Naive thymus-derived CD4-positive, alpha-beta T cell (primary cell): ENCODE measurements around the gene GPX7. TPM values are rescaled to one million over a fixed set of nuclear protein-coding genes. Genes with fewer than 3 reads are reported as not detected.

Experiments
- ATAC-seq: fragments of 150-1000 bp; cut with Tn5 transposase; 2 replicates; pipeline ENCODE4 v1.10.0; 2021; ENCODE audit warnings: mild to moderate bottlenecking, moderate library complexity
- CTCF ChIA-PET: fragments of 350-600 bp; sonication (Branson Sonifier 250); formaldehyde crosslinking; loops from one replicate; lab custom pipeline; 2021; ENCODE audit warnings: antibody characterized with exemption; lab: Charles Lee
- POLR2A ChIA-PET: fragments of 350-600 bp; sonication (Branson Sonifier 250); formaldehyde crosslinking; loops from one replicate; lab custom pipeline; 2021; ENCODE audit warnings: antibody characterized with exemption, inconsistent platforms; lab: Charles Lee
- DNase-seq, 9 donors: peaks; one replicate each; pipeline versions ENCODE4 v3.0.0 to v3.0.0-alpha.2; 2020 to 2022; ENCODE audit warnings: mixed read lengths in 1 of 9
- H3K27ac ChIP-seq: one replicate; pipeline ENCODE4 v1.7.0; 2013; ENCODE audit warnings: mild to moderate bottlenecking, low read depth, low read length, moderate library complexity
- H3K27me3 ChIP-seq, 2 donors: one replicate each; pipeline ENCODE4 v1.7.0; 2013; ENCODE audit warnings: low read length in 2 of 2, mild to moderate bottlenecking in 2 of 2, moderate library complexity in 2 of 2; ENCODE audit not compliant: control insufficient read depth in 2 of 2, insufficient read depth in 2 of 2
- H3K36me3 ChIP-seq, 3 experiments: 1 replicate in 2 of 3; 2 replicates in 1 of 3; pipeline ENCODE4 v1.7.0; 2013; ENCODE audit warnings: low read length in 3 of 3, mild to moderate bottlenecking in 3 of 3, moderate library complexity in 1 of 3; ENCODE audit not compliant: insufficient read depth in 3 of 3, control insufficient read depth in 2 of 3
- H3K4me1 ChIP-seq, 2 donors: one replicate each; pipeline ENCODE4 v1.7.0; 2013; ENCODE audit warnings: low read length in 2 of 2, mild to moderate bottlenecking in 2 of 2, moderate library complexity in 1 of 2; ENCODE audit not compliant: control insufficient read depth in 2 of 2, insufficient read depth in 2 of 2
- H3K4me3 ChIP-seq: 2 replicates; pipeline ENCODE4 v1.7.0; 2013; ENCODE audit warnings: mild to moderate bottlenecking, low read length
- H3K9me3 ChIP-seq, 3 experiments: 1 replicate in 2 of 3; 2 replicates in 1 of 3; pipeline ENCODE4 v1.7.0; 2013; ENCODE audit warnings: low read length in 3 of 3; ENCODE audit not compliant: control insufficient read depth in 2 of 3
- H3K27ac Mint-ChIP-seq, 9 donors: one replicate each; pipeline ENCODE4 v1.8.0; 2020 to 2022; ENCODE audit warnings: mixed read lengths in 9 of 9, mild to moderate bottlenecking in 8 of 9, moderate library complexity in 5 of 9, inconsistent platforms in 2 of 9
- H3K27me3 Mint-ChIP-seq, 5 donors: one replicate each; pipeline ENCODE4 v1.8.0; 2021 to 2022; ENCODE audit warnings: mixed read lengths in 5 of 5, mild to moderate bottlenecking in 1 of 5
- H3K36me3 Mint-ChIP-seq, 5 donors: one replicate each; pipeline ENCODE4 v1.8.0; 2020 to 2022; ENCODE audit warnings: mixed read lengths in 5 of 5, mild to moderate bottlenecking in 3 of 5, inconsistent platforms in 1 of 5
- H3K4me1 Mint-ChIP-seq, 7 donors: one replicate each; pipeline ENCODE4 v1.8.0; 2020 to 2022; ENCODE audit warnings: mixed read lengths in 7 of 7, mild to moderate bottlenecking in 3 of 7, inconsistent platforms in 1 of 7
- H3K4me3 Mint-ChIP-seq, 10 donors: one replicate each; pipeline ENCODE4 v1.8.0; 2020 to 2022; ENCODE audit warnings: mild to moderate bottlenecking in 10 of 10, mixed read lengths in 10 of 10, moderate library complexity in 6 of 10, inconsistent platforms in 2 of 10
- H3K9me3 Mint-ChIP-seq, 11 donors: one replicate each; pipeline ENCODE4 v1.8.0; 2020 to 2022; ENCODE audit warnings: mixed read lengths in 11 of 11, mild to moderate bottlenecking in 4 of 11, inconsistent platforms in 1 of 11, moderate library complexity in 1 of 11
- intact Hi-C, 2 donors: fragments of 100-400 bp; cut with micrococcal nuclease; formaldehyde crosslinking; loops; one replicate each; pipeline ENCODE4 v1.15.1; 2023
- polyA plus RNA-seq, 2 donors: library from polyadenylated mRNA; unstranded; fragments of 300-500 nt; fragmentation: Illumina TruSeq; gene quantifications; one replicate each; pipeline ENCODE4 v1.2.3, GENCODE V29; 2021
- total RNA-seq, 6 experiments: library from RNA in 5 of 6; stranded (reverse) in 5 of 6; gene quantifications; 1 replicate in 5 of 6; 2 replicates in 1 of 6; pipeline ENCODE4 v1.2.3 and lab custom pipeline; 2021 to 2026

GPX7 gene
- total and polyA plus RNA-seq, 7 experiments from 2014 or later, result 14.8 to 51.6 (median 30.6) TPM

DNA sequence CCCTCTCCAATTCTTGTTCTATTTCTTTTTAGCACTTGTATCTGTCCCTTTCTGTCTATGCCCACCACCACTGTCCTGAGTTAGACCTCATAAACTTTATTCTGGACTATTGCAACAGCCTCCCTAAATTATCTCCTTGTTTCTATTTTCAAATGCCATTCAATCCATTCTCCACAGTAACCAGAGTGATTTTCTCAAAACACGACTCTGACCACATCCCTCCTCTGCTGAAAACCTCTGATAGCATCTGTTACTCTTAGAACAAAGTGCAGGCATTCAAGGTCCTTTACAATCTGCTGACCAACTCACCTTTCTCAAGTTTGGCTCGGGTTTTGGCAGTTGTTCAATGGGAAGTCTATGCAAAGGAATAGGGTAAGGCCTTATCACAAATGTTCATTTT lies 22.8 kb upstream of the GPX7 start:
- H3K4me3 ChIP-seq, result no peak overlapping the region
- CTCF ChIA-PET, result no interaction called here
- no peak for ATAC-seq
- no peaks in the 10 kb centered on the region for H3K9me3 ChIP-seq
- Mint-ChIP-seq H3K4me1 (peaks cover 6 to 14% (median 9%) of the 10 kb centered on the region in 7 donors), H3K27ac (peak overlapping the region in 3 of 9 donors; percentile 14 to 75 (median 33)), H3K36me3 (peaks cover 0 to 7% (median 0%) of the 10 kb centered on the region in 5 donors), H3K27me3 (peaks cover 0 to 16% (median 0%) of the 10 kb centered on the region in 5 donors), H3K4me3 (peak overlapping the region in 1 of 10 donors; percentile 3), H3K9me3 (peaks cover 0 to 6% (median 0%) of the 10 kb centered on the region in 11 donors)
- intact Hi-C loops, result no loop called here
- H3K27ac ChIP-seq, result no peak overlapping the region
- H3K27me3 ChIP-seq, result no peaks in the 10 kb centered on the region
- H3K36me3 ChIP-seq, result no peaks in the 10 kb centered on the region
- POLR2A ChIA-PET, result no interaction called here
- H3K4me1 ChIP-seq, result no peaks in the 10 kb centered on the region
- no peak for DNase-seq

DNA sequence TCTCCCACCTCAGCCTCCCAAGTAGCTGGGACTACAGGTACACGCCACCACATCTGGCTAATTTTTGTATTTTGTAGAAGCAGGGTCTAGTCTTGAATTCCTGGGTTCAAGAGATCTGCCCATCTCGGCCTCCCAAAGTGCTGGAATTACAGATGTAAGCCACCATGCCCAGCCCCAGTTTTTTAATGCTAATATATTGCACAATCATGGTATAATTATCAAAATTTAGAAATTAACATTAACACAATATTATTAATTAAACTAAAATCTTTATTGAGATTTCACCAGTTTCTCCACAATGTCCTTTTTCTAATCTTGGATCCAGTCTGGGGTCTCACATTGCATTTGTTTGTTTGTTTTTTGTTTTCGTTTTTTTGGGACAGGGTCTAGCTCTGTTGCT lies 21.9 kb upstream of the GPX7 start:
- Histone ChIP-seq H3K9me3 (no peaks in the 10 kb centered on the region), H3K36me3 (no peaks in the 10 kb centered on the region), H3K27me3 (no peaks in the 10 kb centered on the region), H3K4me1 (no peaks in the 10 kb centered on the region), H3K4me3 (no peak overlapping the region), H3K27ac (no peak overlapping the region)
- H3K4me1 Mint-ChIP-seq, result peaks cover 5 to 11% (median 9%) of the 10 kb centered on the region in 7 donors
- no peak overlapping the region for H3K27ac Mint-ChIP-seq
- ChIA-PET POLR2A (no interaction called here), CTCF (no interaction called here)
- no peak for ATAC-seq
- peaks cover 0 to 6% (median 0%) of the 10 kb centered on the region in 11 donors for H3K9me3 Mint-ChIP-seq
- intact Hi-C loops, result no loop called here
- H3K36me3 Mint-ChIP-seq, result peaks cover 0 to 7% (median 0%) of the 10 kb centered on the region in 5 donors
- H3K4me3 Mint-ChIP-seq, result no peak overlapping the region
- DNase-seq, result no peak
- H3K27me3 Mint-ChIP-seq, result peaks cover 0 to 23% (median 0%) of the 10 kb centered on the region in 5 donors

DNA sequence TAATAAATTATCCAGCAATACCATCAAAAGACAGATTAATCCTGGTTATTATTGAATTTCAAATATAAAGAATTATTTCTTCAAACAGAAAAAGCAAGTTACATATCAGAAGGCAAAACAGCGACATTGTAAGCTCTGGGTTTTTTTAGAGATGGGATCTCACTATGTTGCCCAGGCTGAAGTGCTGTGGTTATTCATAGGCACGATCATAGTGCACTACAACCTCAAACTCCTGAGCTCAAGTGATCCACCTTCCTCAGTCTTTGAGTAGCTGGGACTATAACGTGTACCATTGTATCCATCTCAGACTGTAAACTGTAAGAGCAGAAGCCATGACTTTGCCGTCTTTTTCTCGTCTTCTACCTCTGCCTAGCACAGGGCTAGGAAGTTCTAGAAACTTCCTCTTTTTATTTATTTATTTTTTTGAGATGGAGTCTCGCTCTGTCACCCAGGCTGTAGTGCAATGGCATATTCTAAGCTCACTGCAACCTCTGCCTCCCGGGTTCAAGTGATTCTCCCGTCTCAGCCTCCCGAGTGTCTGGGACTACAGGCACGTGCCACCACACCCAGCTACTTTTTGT lies 20.0 kb upstream of the GPX7 start:
- Mint-ChIP-seq H3K4me1 (peaks cover 5 to 11% (median 9%) of the 10 kb centered on the region in 7 donors), H3K27me3 (peaks cover 0 to 21% (median 0%) of the 10 kb centered on the region in 5 donors), H3K4me3 (no peak overlapping the region), H3K27ac (no peak overlapping the region), H3K9me3 (peaks cover 0 to 6% (median 0%) of the 10 kb centered on the region in 11 donors), H3K36me3 (peaks cover 0 to 7% (median 0%) of the 10 kb centered on the region in 5 donors)
- ChIA-PET CTCF (no interaction called here), POLR2A (no interaction called here)
- intact Hi-C loops, result no loop called here
- H3K9me3 ChIP-seq, result no peaks in the 10 kb centered on the region
- H3K27ac ChIP-seq, result no peak overlapping the region
- H3K4me1 ChIP-seq, result no peaks in the 10 kb centered on the region
- H3K27me3 ChIP-seq, result no peaks in the 10 kb centered on the region
- H3K36me3 ChIP-seq, result no peaks in the 10 kb centered on the region
- H3K4me3 ChIP-seq, result no peak overlapping the region
- DNase-seq (no peak), ATAC-seq (no peak)

DNA sequence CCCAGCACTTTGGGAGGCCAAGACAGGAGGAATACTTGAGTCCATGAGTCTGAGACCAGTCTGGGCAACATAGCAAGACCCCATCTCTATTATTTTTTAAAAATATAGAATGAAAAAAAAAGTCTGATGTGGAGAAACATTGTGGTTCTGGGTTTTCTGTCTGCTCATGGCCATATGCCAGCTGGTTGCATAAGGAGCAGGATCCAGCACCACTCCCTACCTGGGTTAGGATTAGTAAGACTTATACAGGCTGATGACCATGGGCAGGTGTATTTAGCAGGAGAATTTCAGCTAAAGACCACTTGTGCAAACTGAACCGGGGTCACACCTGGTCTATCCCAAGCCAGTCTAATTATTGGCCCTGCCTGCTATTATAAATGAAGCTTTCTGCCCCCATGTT lies 16.7 kb upstream of the GPX7 start:
- H3K27ac Mint-ChIP-seq, result no peak overlapping the region
- Histone ChIP-seq H3K9me3 (no peaks in the 10 kb centered on the region), H3K36me3 (no peaks in the 10 kb centered on the region), H3K4me1 (no peaks in the 10 kb centered on the region), H3K27ac (no peak overlapping the region), H3K4me3 (no peak overlapping the region), H3K27me3 (no peaks in the 10 kb centered on the region)
- no peaks in the 10 kb centered on the region for H3K9me3 Mint-ChIP-seq
- peaks cover 0 to 24% (median 0%) of the 10 kb centered on the region in 5 donors for H3K27me3 Mint-ChIP-seq
- ATAC-seq, result no peak
- CTCF ChIA-PET, result no interaction called here
- peaks cover 0 to 4% (median 0%) of the 10 kb centered on the region in 7 donors for H3K4me1 Mint-ChIP-seq
- no peak overlapping the region for H3K4me3 Mint-ChIP-seq
- intact Hi-C loops, result no loop called here
- no peak for DNase-seq
- H3K36me3 Mint-ChIP-seq, result no peaks in the 10 kb centered on the region
- POLR2A ChIA-PET, result interaction anchor here (1.1 kb wide), 1 partner anchor 14 kb away, joined by 7 read pairs; no protein-coding TSS in a partner anchor

DNA sequence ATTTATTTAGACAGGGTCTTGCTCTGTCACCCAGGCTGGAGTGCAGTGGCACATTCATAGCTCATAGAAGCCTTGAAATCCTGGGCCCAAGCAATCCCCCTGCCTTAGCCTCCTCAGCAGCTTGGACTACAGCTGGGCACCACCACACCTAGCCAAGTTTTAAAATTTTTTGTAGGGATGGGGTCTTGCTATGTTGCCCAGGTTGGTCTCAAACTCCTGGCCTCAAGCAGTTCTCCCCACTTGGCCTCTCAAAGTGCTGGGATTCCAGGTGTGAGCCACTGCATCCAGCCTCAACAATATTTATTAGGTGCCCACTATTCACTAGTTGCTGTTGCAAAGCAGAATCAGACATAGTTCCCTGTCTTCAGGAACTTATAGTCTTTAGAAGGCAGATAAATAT lies 14.1 kb upstream of the GPX7 start:
- intact Hi-C loops, result no loop called here
- H3K27me3 Mint-ChIP-seq, result peaks cover 0 to 16% (median 0%) of the 10 kb centered on the region in 5 donors
- Histone ChIP-seq H3K4me3 (no peak overlapping the region), H3K9me3 (no peaks in the 10 kb centered on the region), H3K27ac (no peak overlapping the region), H3K27me3 (no peaks in the 10 kb centered on the region), H3K36me3 (no peaks in the 10 kb centered on the region), H3K4me1 (no peaks in the 10 kb centered on the region)
- no peaks in the 10 kb centered on the region for H3K9me3 Mint-ChIP-seq
- no peak overlapping the region for H3K27ac Mint-ChIP-seq
- POLR2A ChIA-PET, result no interaction called here
- DNase-seq (no peak), ATAC-seq (no peak)
- no peaks in the 10 kb centered on the region for H3K36me3 Mint-ChIP-seq
- no peak overlapping the region for H3K4me3 Mint-ChIP-seq
- peaks cover 0 to 3% (median 0%) of the 10 kb centered on the region in 7 donors for H3K4me1 Mint-ChIP-seq
- CTCF ChIA-PET, result no interaction called here

DNA sequence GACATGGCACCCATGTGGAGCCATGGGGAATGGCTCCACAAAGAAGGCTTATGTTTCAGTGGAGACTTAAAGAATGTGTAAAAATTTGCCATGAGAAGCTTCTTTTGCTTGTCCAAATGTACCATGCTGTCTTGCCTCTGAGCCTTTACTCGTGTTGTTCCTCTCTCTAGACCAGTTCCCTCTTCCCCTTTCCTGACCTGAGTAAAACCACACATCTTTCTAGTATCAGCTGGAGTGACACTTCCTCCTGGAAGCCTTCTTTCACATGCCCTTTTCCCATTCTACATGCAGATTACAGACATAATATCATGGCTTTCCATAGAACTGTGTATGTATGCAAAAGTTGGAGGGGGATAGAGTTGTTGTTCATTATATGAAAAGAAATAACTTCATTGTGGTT lies 13.6 kb upstream of the GPX7 start:
- no peak overlapping the region for H3K27ac Mint-ChIP-seq
- H3K9me3 ChIP-seq, result no peaks in the 10 kb centered on the region

DNA sequence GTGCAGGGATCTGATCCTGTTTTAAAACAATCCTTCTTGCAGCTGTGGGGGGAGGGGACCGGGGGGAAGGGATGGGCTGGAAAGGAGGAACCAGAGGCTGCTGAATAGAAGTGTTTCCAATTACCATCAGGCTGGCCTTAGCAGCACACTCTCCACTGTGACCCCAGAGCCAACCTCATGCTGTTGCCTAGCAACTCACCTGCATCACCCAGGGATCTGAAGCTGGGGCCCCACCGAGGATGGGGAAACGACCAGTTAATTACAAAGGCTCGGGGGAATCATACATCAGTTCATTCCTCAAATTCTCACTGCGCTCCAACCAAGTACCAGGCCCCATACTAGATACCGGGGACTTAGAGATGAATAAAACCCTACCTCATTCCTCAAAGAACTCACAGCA lies 11.9 kb upstream of the GPX7 start:
- H3K4me1 ChIP-seq, result no peaks in the 10 kb centered on the region
- no peaks in the 10 kb centered on the region for H3K9me3 ChIP-seq
- H3K36me3 Mint-ChIP-seq, result no peaks in the 10 kb centered on the region
- ChIA-PET CTCF (no interaction called here), POLR2A (no interaction called here)
- H3K4me1 Mint-ChIP-seq, result peaks cover 0 to 3% (median 0%) of the 10 kb centered on the region in 7 donors
- no peak for ATAC-seq
- no peaks in the 10 kb centered on the region for H3K27me3 ChIP-seq
- no peaks in the 10 kb centered on the region for H3K36me3 ChIP-seq
- H3K27ac Mint-ChIP-seq, result no peak overlapping the region
- no peak overlapping the region for H3K4me3 ChIP-seq
- H3K9me3 Mint-ChIP-seq, result no peaks in the 10 kb centered on the region
- no peak overlapping the region for H3K27ac ChIP-seq
- H3K4me3 Mint-ChIP-seq, result no peak overlapping the region
- H3K27me3 Mint-ChIP-seq, result peaks cover 0 to 7% (median 0%) of the 10 kb centered on the region in 5 donors
- DNase-seq, result no peak
- intact Hi-C loops, result no loop called here

More for the DNA sequence above, 13.6 kb upstream of the GPX7 start:
- Mint-ChIP-seq H3K4me3 (no peak overlapping the region), H3K4me1 (peaks cover 0 to 3% (median 0%) of the 10 kb centered on the region in 7 donors), H3K9me3 (no peaks in the 10 kb centered on the region), H3K36me3 (no peaks in the 10 kb centered on the region), H3K27me3 (peaks cover 0 to 15% (median 0%) of the 10 kb centered on the region in 5 donors)
- ChIA-PET CTCF (no interaction called here), POLR2A (no interaction called here)
- DNase-seq, result no peak
- Histone ChIP-seq H3K4me1 (no peaks in the 10 kb centered on the region), H3K36me3 (no peaks in the 10 kb centered on the region), H3K4me3 (no peak overlapping the region), H3K27me3 (no peaks in the 10 kb centered on the region), H3K27ac (no peak overlapping the region)
- ATAC-seq, result peak; percentile 54
- intact Hi-C loops, result no loop called here
